Coronary artery (tissue), 2 donors: Measurements from ENCODE around the gene HS1BP3.

ENCODE experiments used
- DNase-seq: peaks from one replicate; pipeline ENCODE4 v3.0.0-alpha.2; 2017; ENCODE audit warnings: low spot score
- H3K27ac ChIP-seq, 2 donors: fragments of 200-600 bp; sonication (generic); one replicate each; pipeline ENCODE4 v1.5.1; 2016 to 2019
- H3K4me3 ChIP-seq: fragments of 200-600 bp; sonication (generic); 2 replicates; pipeline ENCODE4 v1.5.1; 2016; ENCODE audit warnings: mild to moderate bottlenecking, moderate library complexity
- TF ChIP-seq, protein P1 (sequence below): fragments of 200-600 bp; sonication (generic); IDR thresholded peaks from one replicate; pipeline ENCODE4 v1.5.1; 2019; ENCODE audit warnings: antibody characterized with exemption

Gene HS1BP3

DNA sequence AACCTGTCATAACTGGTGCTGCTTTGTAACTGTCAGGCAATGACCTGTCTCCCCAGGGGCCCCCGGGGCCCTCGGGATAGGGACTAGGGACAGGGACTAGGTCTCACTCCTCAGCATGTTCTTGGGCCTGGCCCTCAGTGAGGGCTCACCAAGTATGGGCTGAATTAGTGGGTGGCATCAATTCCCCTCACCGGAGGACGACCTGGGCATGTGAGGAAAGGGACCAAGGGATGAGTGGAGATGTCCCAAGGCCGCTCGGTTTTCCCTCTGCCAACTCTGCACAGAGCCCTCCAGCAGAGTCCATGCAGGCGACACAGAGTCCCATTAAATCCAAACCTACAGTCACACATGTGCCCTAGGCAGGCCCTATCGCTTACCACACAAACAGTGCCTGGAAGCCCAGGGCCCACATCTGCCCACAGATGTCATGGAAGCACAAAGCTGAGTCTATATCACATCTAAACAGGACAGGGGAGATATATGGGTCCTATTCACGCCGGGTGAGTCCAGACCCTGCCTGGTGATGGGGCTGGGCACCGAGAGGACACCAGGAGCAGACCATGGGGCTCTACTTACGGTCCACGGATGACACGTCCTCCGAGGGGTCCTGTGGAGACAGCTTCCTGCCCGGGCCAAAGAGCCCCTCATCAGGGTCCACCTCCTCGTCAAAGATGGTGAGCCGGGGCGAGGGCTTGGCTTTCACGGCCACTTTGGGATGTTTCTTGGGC is 26.6 kb downstream of the HS1BP3 start:
- DNase-seq: peak; percentile 62
- TF ChIP-seq, protein P1, sequence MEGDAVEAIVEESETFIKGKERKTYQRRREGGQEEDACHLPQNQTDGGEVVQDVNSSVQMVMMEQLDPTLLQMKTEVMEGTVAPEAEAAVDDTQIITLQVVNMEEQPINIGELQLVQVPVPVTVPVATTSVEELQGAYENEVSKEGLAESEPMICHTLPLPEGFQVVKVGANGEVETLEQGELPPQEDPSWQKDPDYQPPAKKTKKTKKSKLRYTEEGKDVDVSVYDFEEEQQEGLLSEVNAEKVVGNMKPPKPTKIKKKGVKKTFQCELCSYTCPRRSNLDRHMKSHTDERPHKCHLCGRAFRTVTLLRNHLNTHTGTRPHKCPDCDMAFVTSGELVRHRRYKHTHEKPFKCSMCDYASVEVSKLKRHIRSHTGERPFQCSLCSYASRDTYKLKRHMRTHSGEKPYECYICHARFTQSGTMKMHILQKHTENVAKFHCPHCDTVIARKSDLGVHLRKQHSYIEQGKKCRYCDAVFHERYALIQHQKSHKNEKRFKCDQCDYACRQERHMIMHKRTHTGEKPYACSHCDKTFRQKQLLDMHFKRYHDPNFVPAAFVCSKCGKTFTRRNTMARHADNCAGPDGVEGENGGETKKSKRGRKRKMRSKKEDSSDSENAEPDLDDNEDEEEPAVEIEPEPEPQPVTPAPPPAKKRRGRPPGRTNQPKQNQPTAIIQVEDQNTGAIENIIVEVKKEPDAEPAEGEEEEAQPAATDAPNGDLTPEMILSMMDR: no peak
- H3K27ac ChIP-seq: peak overlapping the region in 1 of 2 donors; percentile 80
- H3K4me3 ChIP-seq: no peak overlapping the region

DNA sequence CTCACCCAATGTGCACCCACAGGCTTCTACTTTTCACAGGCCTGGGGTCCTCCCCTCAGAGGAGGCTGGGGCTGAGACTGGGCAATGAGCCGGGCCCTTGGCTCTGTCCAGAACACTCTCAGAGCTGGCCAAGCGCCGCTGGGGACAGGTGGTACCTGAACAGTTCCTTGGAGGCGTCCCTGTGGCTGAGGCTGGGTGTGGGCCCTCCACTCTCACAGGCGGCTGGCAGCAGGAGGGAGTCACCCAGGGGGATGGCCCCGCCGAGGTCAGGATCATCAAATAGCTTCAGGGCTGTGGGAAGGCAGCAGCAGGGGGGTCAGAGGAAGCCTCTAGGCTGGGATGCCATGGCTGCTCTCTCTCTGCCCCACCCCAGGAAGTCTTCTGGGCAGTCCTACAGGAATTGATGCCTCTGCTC is 27.1 kb downstream of the HS1BP3 start:
- Histone ChIP-seq H3K27ac (peak overlapping the region in 1 of 2 donors; percentile 80), H3K4me3 (no peak overlapping the region)
- TF ChIP-seq, protein P1: no peak
- peak; percentile 71 for DNase-seq

DNA sequence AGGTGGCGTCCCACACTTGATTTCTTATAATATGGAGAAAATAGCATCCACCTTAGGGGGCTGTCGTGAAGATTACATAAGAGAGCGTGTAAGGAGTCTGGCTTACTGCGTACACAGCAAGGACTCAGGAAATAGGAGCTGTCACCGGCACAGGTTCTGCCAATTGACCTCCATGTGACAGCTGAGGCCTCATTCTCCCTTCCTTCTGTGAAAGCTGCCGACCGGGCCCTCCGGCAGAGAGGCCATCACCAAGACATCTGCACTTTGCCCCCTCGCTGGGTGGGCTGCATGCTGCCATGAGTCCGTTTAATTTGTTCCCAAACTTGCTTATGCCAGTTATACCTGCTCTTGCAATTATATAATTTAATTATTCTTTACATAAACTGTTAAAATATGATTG is 27.7 kb downstream of the HS1BP3 start:
- TF ChIP-seq, protein P1: no peak
- Histone ChIP-seq H3K27ac (no peak overlapping the region), H3K4me3 (no peak overlapping the region)
- DNase-seq: peak; percentile 29

DNA sequence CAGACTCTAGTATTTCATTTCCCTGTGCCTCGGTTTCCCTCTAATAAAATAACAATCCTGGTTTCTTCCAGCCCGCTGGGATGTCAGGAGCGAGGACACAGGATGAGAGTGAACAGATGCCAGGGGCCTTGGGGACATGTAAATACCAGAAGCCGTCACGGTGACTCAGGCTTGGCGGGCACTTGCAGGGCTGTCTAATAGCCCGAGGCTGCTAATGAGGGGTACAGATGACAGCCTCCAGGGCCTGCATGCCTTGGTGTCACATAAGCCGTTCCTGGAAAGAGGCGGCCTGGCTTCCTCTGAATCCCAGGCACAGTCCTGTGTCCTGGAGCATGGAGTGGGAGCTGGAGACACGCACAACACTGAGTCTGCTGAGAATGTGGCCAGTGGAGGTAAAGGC is 28.2 kb downstream of the HS1BP3 start:
- Histone ChIP-seq H3K27ac (peak overlapping the region in 1 of 2 donors; percentile 5), H3K4me3 (no peak overlapping the region)
- DNase-seq: peak; percentile 61
- TF ChIP-seq, protein P1: no peak

DNA sequence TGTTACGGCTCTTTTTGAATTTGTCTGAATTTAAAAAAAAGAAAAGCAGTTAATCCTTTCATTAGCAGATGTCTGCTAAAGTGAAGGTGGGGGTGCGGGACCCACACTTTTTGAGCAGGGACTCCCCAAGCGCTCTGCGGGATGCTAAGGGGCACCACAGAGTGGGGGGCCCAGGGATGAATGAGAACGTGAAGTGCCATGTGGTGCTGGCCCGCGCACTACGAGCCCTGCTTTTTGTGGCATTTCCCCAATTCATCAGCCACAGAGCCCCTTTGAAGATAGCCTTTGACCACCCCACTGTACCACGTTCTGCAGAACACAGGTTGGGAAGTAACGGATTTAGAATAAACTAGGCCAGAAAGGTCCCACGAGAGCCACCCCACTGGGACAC is 28.6 kb downstream of the HS1BP3 start:
- DNase-seq: no peak
- Histone ChIP-seq H3K4me3 (no peak overlapping the region), H3K27ac (no peak overlapping the region)
- TF ChIP-seq, protein P1: no peak

DNA sequence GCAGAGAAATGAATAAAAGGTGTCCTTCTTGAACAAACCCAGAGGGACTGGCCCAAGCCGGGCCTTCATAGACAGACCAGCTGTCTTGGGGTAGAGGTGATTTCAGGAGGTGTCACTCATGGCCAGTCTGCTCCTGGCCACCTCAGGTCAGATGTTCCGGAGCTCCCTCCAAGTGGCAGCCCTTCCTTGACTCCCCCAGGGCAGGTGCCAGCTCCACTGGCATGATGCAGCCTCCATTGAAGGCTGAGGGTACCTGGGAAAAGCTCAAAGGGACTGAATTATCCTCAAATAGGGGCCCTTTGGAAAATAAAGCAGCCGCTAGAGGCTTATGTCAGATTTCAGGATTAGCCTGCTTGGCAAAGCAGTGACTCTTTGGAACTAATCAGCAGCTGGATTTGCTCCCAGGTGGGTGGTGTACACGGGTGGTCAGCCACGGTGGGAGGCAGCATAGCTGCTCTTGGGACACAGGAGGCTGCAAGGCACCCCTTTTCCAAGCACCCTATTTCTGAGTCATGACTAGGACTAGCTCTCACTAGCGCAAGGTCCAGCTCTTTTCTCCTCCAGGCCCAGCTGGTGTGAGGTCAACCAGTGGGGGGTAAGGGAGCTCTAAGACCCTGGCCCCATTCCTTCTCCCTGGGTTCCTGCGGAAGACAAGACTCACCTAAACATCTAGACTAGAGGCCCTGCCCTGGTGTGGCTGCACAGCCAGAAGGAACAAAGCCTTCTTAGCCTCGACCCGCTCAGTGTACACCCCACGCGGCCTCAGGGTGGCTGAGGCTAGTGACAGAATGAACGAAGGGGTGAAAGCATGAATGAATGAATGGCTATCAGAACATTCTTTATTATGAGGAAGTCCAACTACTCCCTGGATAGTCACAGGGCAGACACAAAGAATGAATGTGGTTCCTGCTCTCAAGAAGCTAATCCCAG is 29.3 kb downstream of the HS1BP3 start:
- peak; percentile 67 for DNase-seq
- TF ChIP-seq, protein P1: no peak
- peak overlapping the region; percentile 92 to 99 for H3K27ac ChIP-seq
- no peak overlapping the region for H3K4me3 ChIP-seq
